Activated naive CD4-positive, alpha-beta T cell treated with anti-CD3 and anti-CD28 coated beads, Interleukin-2, amount 50 U/mL, for 24 hours (primary cell): ENCODE results near the gene TMEM80.
"Not testable (repeated sequence)": the region's sequence is repeated elsewhere in the genome, so short reads cannot be mapped to it uniquely, and the experiment has no call there.

ENCODE experiments used
- H3K27ac Mint-ChIP-seq: one replicate; pipeline ENCODE4 v1.8.0; 2021; ENCODE audit warnings: mild to moderate bottlenecking, mixed read lengths
- H3K27me3 Mint-ChIP-seq: one replicate; pipeline ENCODE4 v1.8.0; 2021; ENCODE audit warnings: mixed read lengths
- H3K36me3 Mint-ChIP-seq: one replicate; pipeline ENCODE4 v1.8.0; 2021; ENCODE audit warnings: mixed read lengths
- H3K4me1 Mint-ChIP-seq: one replicate; pipeline ENCODE4 v1.8.0; 2021; ENCODE audit warnings: mixed read lengths
- H3K4me3 Mint-ChIP-seq: one replicate; pipeline ENCODE4 v1.8.0; 2021; ENCODE audit warnings: mild to moderate bottlenecking, mixed read lengths
- H3K9me3 Mint-ChIP-seq: one replicate; pipeline ENCODE4 v1.8.0; 2021; ENCODE audit warnings: mixed read lengths

TMEM80 gene

GRCh38 chr11:665062-665703, 30.4 kb upstream of the TMEM80 start:
- Mint-ChIP-seq H3K27me3 (no peaks in the 10 kb centered on the region), H3K4me3 (no peak overlapping the region), H3K9me3 (no peaks in the 10 kb centered on the region), H3K4me1 (peaks cover 4% of the 10 kb centered on the region), H3K27ac (no peak overlapping the region), H3K36me3 (no peaks in the 10 kb centered on the region)

- no peak overlapping the region for H3K27ac Mint-ChIP-seq
- peaks cover 4% of the 10 kb centered on the region for H3K4me1 Mint-ChIP-seq
- H3K4me3 Mint-ChIP-seq, result no peak overlapping the region
- no peaks in the 10 kb centered on the region for H3K36me3 Mint-ChIP-seq
- H3K9me3 Mint-ChIP-seq, result no peaks in the 10 kb centered on the region
- H3K27me3 Mint-ChIP-seq, result no peaks in the 10 kb centered on the region
Measured at GRCh38 chr11:665704-666281, 29.8 kb upstream of the TMEM80 start.

- Mint-ChIP-seq H3K9me3 (no peaks in the 10 kb centered on the region), H3K36me3 (peaks cover 4% of the 10 kb centered on the region), H3K27me3 (no peaks in the 10 kb centered on the region), H3K4me1 (no peaks in the 10 kb centered on the region), H3K27ac (no peak overlapping the region), H3K4me3 (no peak overlapping the region)
Measured at GRCh38 chr11:673866-674265, 21.8 kb upstream of the TMEM80 start.

- Mint-ChIP-seq H3K4me1 (no peaks in the 10 kb centered on the region), H3K27me3 (no peaks in the 10 kb centered on the region), H3K36me3 (peaks cover 4% of the 10 kb centered on the region), H3K9me3 (no peaks in the 10 kb centered on the region), H3K4me3 (no peak overlapping the region), H3K27ac (no peak overlapping the region)
Measured at GRCh38 chr11:674406-674805, 21.2 kb upstream of the TMEM80 start.

GRCh38 chr11:678297-678696, 17.3 kb upstream of the TMEM80 start:
- no peaks in the 10 kb centered on the region for H3K4me1 Mint-ChIP-seq
- no peak overlapping the region for H3K4me3 Mint-ChIP-seq
- H3K9me3 Mint-ChIP-seq, result no peaks in the 10 kb centered on the region
- H3K27ac Mint-ChIP-seq, result no peak overlapping the region
- peaks cover 16% of the 10 kb centered on the region for H3K36me3 Mint-ChIP-seq
- H3K27me3 Mint-ChIP-seq, result no peaks in the 10 kb centered on the region

GRCh38 chr11:679271-680207, 16.1 kb upstream of the TMEM80 start:
- Mint-ChIP-seq H3K36me3 (peaks cover 22% of the 10 kb centered on the region), H3K9me3 (no peaks in the 10 kb centered on the region), H3K27me3 (no peaks in the 10 kb centered on the region), H3K4me3 (no peak overlapping the region), H3K27ac (no peak overlapping the region), H3K4me1 (no peaks in the 10 kb centered on the region)

- no peaks in the 10 kb centered on the region for H3K9me3 Mint-ChIP-seq
- no peak overlapping the region for H3K4me3 Mint-ChIP-seq
- H3K36me3 Mint-ChIP-seq, result peaks cover 22% of the 10 kb centered on the region
- H3K27ac Mint-ChIP-seq, result no peak overlapping the region
- H3K4me1 Mint-ChIP-seq, result no peaks in the 10 kb centered on the region
- H3K27me3 Mint-ChIP-seq, result no peaks in the 10 kb centered on the region
Measured at GRCh38 chr11:680476-680875, 15.1 kb upstream of the TMEM80 start.

- no peak overlapping the region for H3K27ac Mint-ChIP-seq
- H3K4me3 Mint-ChIP-seq, result no peak overlapping the region
- no peaks in the 10 kb centered on the region for H3K9me3 Mint-ChIP-seq
- peaks cover 22% of the 10 kb centered on the region for H3K36me3 Mint-ChIP-seq
- no peaks in the 10 kb centered on the region for H3K4me1 Mint-ChIP-seq
- no peaks in the 10 kb centered on the region for H3K27me3 Mint-ChIP-seq
Measured at GRCh38 chr11:680970-681369, 14.6 kb upstream of the TMEM80 start.

- Mint-ChIP-seq H3K9me3 (no peaks in the 10 kb centered on the region), H3K4me1 (peaks cover 11% of the 10 kb centered on the region), H3K36me3 (peaks cover 23% of the 10 kb centered on the region), H3K27me3 (no peaks in the 10 kb centered on the region), H3K4me3 (no peak overlapping the region), H3K27ac (no peak overlapping the region)
Measured at GRCh38 chr11:686451-687243, 9.0 kb upstream of the TMEM80 start.

- Mint-ChIP-seq H3K36me3 (peaks cover 18% of the 10 kb centered on the region), H3K27ac (no peak overlapping the region), H3K9me3 (no peaks in the 10 kb centered on the region), H3K4me1 (peaks cover 19% of the 10 kb centered on the region), H3K27me3 (no peaks in the 10 kb centered on the region), H3K4me3 (no peak overlapping the region)
Measured at GRCh38 chr11:687751-688150, 7.9 kb upstream of the TMEM80 start.

GRCh38 chr11:688681-689080, 6.9 kb upstream of the TMEM80 start:
- Mint-ChIP-seq H3K9me3 (no peaks in the 10 kb centered on the region), H3K27me3 (no peaks in the 10 kb centered on the region), H3K4me1 (peaks cover 27% of the 10 kb centered on the region), H3K4me3 (no peak overlapping the region), H3K27ac (no peak overlapping the region), H3K36me3 (peaks cover 10% of the 10 kb centered on the region)

- no peaks in the 10 kb centered on the region for H3K27me3 Mint-ChIP-seq
- no peak overlapping the region for H3K27ac Mint-ChIP-seq
- H3K9me3 Mint-ChIP-seq, result no peaks in the 10 kb centered on the region
- peaks cover 29% of the 10 kb centered on the region for H3K4me1 Mint-ChIP-seq
- H3K36me3 Mint-ChIP-seq, result peaks cover 8% of the 10 kb centered on the region
- H3K4me3 Mint-ChIP-seq, result no peak overlapping the region
Measured at GRCh38 chr11:689625-690024, 6.0 kb upstream of the TMEM80 start.

- H3K4me3 Mint-ChIP-seq, H3K27me3 Mint-ChIP-seq, H3K9me3 Mint-ChIP-seq, H3K36me3 Mint-ChIP-seq, H3K27ac Mint-ChIP-seq: not testable (repeated sequence)
- H3K4me1 Mint-ChIP-seq, result peaks cover 29% of the 10 kb centered on the region
Measured at GRCh38 chr11:690244-690643, 5.4 kb upstream of the TMEM80 start.

- H3K27ac Mint-ChIP-seq, result peak overlapping the region; percentile 62
Measured at GRCh38 chr11:690738-691633, 4.6 kb upstream of the TMEM80 start.

More at GRCh38 chr11:690738-691633, 4.6 kb upstream of the TMEM80 start:
- H3K27me3 Mint-ChIP-seq, result no peaks in the 10 kb centered on the region
- H3K9me3 Mint-ChIP-seq, result no peaks in the 10 kb centered on the region
- peaks cover 29% of the 10 kb centered on the region for H3K4me1 Mint-ChIP-seq
- peak overlapping the region; percentile 65 for H3K4me3 Mint-ChIP-seq
- H3K36me3 Mint-ChIP-seq, result peaks cover 8% of the 10 kb centered on the region
